T-helper 22 cell (primary cell): Measurements from ENCODE around the gene PSMD3.
"Not testable (repeated sequence)": the region's sequence is repeated elsewhere in the genome, so short reads cannot be mapped to it uniquely, and the experiment has no call there.

Experiments used
- DNase-seq: peaks from one replicate; pipeline ENCODE4 v3.0.0-alpha.2; 2020; ENCODE audit warnings: low read depth

PSMD3 gene

GRCh38 chr17:39997543-39997942 lies 16.9 kb downstream of the PSMD3 start:
- DNase-seq = no peak

- DNase-seq = no peak
These were observed 18.5 kb downstream of the PSMD3 start for GRCh38 chr17:39999067-39999466.

GRCh38 chr17:40000161-40000560 lies 19.6 kb downstream of the PSMD3 start:
- no peak for DNase-seq

- not testable (repeated sequence) for DNase-seq
These were observed 20.7 kb downstream of the PSMD3 start for GRCh38 chr17:40001335-40001734.

GRCh38 chr17:40004072-40004471 lies 23.5 kb downstream of the PSMD3 start:
- DNase-seq = no peak

GRCh38 chr17:40004712-40005111 lies 24.1 kb downstream of the PSMD3 start:
- DNase-seq = no peak

- no peak for DNase-seq
These were observed 24.9 kb downstream of the PSMD3 start for GRCh38 chr17:40005520-40005919.

- not testable (repeated sequence) for DNase-seq
These were observed 30.4 kb downstream of the PSMD3 start for GRCh38 chr17:40010946-40011500.

GRCh38 chr17:40012017-40012647 lies 31.5 kb downstream of the PSMD3 start:
- DNase-seq = not testable (repeated sequence)

GRCh38 chr17:40014375-40014980 lies 33.9 kb downstream of the PSMD3 start:
- no peak for DNase-seq

GRCh38 chr17:40015005-40015997 lies 34.7 kb downstream of the PSMD3 start, which contains the start of gene CSF3:
Gene CSF3 (plus strand): TSS chr17:40015440. CDS start chr17:40015475, 35 bp downstream.
- no peak for DNase-seq

- no peak for DNase-seq
These were observed 35.7 kb downstream of the PSMD3 start for GRCh38 chr17:40015998-40016985.

- DNase-seq = no peak
These were observed 36.9 kb downstream of the PSMD3 start for GRCh38 chr17:40017422-40018080.

GRCh38 chr17:40018211-40019121 lies 37.9 kb downstream of the PSMD3 start:
- DNase-seq = no peak

- no peak for DNase-seq
These were observed 38.8 kb downstream of the PSMD3 start for GRCh38 chr17:40019140-40019991.

- DNase-seq = no peak
These were observed 39.5 kb downstream of the PSMD3 start for GRCh38 chr17:40020146-40020545.

- no peak for DNase-seq
These were observed 40.9 kb downstream of the PSMD3 start for GRCh38 chr17:40021451-40021971.

GRCh38 chr17:40022497-40022896 lies 41.9 kb downstream of the PSMD3 start:
- no peak for DNase-seq
